Measurements from ENCODE around the gene PPP2R3C. TPM values are rescaled to one million over a fixed set of nuclear protein-coding genes. Genes with fewer than 3 reads are reported as not detected.

The PPP2R3C gene
- total and polyA plus RNA-seq, 2 of the 4 experiments (the other 2 are of a cell fraction), result 15.9 to 17.0 TPM

DNA sequence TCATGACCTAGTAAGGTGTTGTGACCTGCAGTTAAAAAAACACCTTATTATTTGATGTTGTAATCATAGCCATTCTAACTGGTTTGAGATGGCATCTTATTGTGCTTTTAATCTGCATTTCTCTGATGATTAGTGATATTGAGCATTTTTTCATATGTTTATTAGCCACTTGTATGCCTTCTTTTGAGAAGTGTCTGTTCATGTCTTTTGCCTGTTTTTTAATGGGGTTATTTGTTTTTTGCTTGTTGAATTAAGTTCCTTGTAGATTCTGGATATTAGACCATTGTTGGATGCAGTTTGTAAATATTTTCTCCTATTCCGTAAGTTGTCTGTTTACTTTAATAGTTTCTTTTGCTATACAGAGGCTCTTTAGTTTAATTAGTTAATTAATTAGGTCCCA, 41.6 kb upstream of the PPP2R3C start:
- Histone ChIP-seq H4K8ac (ENCODE audit: low read depth in 2 of 2, low read length in 2 of 2) (no peak overlapping the region), H3K9me1 (ENCODE audit: insufficient read depth, low read length) (peaks cover 7% of the 10 kb centered on the region), H4K5ac (ENCODE audit: low read depth, low read length) (no peak overlapping the region), H2AFZ (replicated peaks; ENCODE audit: low read length, poor library complexity) (no peak overlapping the region), H3K56ac (ENCODE audit: extremely low read depth, insufficient read depth, low read length) (no peak overlapping the region), H2BK120ac (ENCODE audit: low read depth, low read length) (no peak overlapping the region), H3K14ac (replicated peaks; ENCODE audit: low read depth, low read length) (no peak overlapping the region), H4K20me1 (ENCODE audit: insufficient read depth, low read length) (no peaks in the 10 kb centered on the region), H3K9me3 (ENCODE audit: control insufficient read depth, insufficient read depth, low read length) (no peaks in the 10 kb centered on the region), H3K36me3 (ENCODE audit: control insufficient read depth, insufficient read depth, low read length) (peaks cover 3% of the 10 kb centered on the region), H2BK5ac (ENCODE audit: low read depth, low read length, poor library complexity, severe bottlenecking) (no peak overlapping the region), H3K18ac (ENCODE audit: low read depth, low read length) (no peak overlapping the region), H3K23ac (ENCODE audit: low read depth, low read length) (no peak overlapping the region), H3K4me1 (ENCODE audit: control insufficient read depth, insufficient read depth, low read length) (peaks cover 8% of the 10 kb centered on the region), H3K4me2 (ENCODE audit: low read depth, low read length) (no peak overlapping the region), H2AK9ac (replicated peaks; ENCODE audit: low read depth, low read length, poor library complexity) (no peak overlapping the region), H2BK15ac (ENCODE audit: low read depth, low read length) (no peak overlapping the region), H4K91ac (ENCODE audit: insufficient read depth, low read depth, low read length) (no peak overlapping the region), H2AK5ac (ENCODE audit: low read depth, low read length) (no peak overlapping the region), H3K27me3 (ENCODE audit: control insufficient read depth, insufficient read depth, low read length) (no peaks in the 10 kb centered on the region), H3K4me3 (ENCODE audit: insufficient read depth, low read depth, low read length) (no peak overlapping the region), H3K9ac (ENCODE audit: low read depth, low read length) (no peak overlapping the region), H2BK20ac (ENCODE audit: low read depth, low read length) (no peak overlapping the region), H3K4ac (ENCODE audit: low read depth, low read length) (no peak overlapping the region), H3K27ac (ENCODE audit: insufficient read depth, low read length) (no peak overlapping the region), H3K79me1 (ENCODE audit: low read depth in 1 of 2, low read length in 2 of 2) (peaks cover 10 to 30% of the 10 kb centered on the region in 2 experiments)
- ChIA-PET CTCF (no interaction called here), POLR2A (ENCODE audit: unreplicated experiment) (no interaction called here)
- no TSS peak for BruUV-seq (replicated peaks)
- dilution Hi-C loops (cut with HindIII; ENCODE audit: low sequenced_read_pairs, unreplicated experiment), result no loop called here
- in situ Hi-C loops (cut with MboI; ENCODE audit: low sequenced_read_pairs), result no loop called here
- no peak for TF ChIP-seq MAZ (IDR thresholded peaks at IDR 0.05; ENCODE audit: borderline replicate concordance, low read depth, low read length)
- TF ChIP-seq, protein P1, sequence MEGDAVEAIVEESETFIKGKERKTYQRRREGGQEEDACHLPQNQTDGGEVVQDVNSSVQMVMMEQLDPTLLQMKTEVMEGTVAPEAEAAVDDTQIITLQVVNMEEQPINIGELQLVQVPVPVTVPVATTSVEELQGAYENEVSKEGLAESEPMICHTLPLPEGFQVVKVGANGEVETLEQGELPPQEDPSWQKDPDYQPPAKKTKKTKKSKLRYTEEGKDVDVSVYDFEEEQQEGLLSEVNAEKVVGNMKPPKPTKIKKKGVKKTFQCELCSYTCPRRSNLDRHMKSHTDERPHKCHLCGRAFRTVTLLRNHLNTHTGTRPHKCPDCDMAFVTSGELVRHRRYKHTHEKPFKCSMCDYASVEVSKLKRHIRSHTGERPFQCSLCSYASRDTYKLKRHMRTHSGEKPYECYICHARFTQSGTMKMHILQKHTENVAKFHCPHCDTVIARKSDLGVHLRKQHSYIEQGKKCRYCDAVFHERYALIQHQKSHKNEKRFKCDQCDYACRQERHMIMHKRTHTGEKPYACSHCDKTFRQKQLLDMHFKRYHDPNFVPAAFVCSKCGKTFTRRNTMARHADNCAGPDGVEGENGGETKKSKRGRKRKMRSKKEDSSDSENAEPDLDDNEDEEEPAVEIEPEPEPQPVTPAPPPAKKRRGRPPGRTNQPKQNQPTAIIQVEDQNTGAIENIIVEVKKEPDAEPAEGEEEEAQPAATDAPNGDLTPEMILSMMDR (conservative IDR thresholded peaks at IDR 0.05; ENCODE audit: low read depth, low read length), result no peak
- TF ChIP-seq, protein P2, sequence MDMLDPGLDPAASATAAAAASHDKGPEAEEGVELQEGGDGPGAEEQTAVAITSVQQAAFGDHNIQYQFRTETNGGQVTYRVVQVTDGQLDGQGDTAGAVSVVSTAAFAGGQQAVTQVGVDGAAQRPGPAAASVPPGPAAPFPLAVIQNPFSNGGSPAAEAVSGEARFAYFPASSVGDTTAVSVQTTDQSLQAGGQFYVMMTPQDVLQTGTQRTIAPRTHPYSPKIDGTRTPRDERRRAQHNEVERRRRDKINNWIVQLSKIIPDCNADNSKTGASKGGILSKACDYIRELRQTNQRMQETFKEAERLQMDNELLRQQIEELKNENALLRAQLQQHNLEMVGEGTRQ (IDR thresholded peaks at IDR 0.05; ENCODE audit: low read depth, low read length), result no peak
- TF ChIP-seq MXI1 (IDR thresholded peaks at IDR 0.05; ENCODE audit: borderline replicate concordance, low read depth, low read length), result no peak
- no peak for TF ChIP-seq SMC3 (IDR thresholded peaks at IDR 0.05; ENCODE audit: low read depth, low read length)
- TF ChIP-seq BHLHE40 (IDR thresholded peaks at IDR 0.05; ENCODE audit: low read depth, low read length), result no peak
- TF ChIP-seq RFX5 (IDR thresholded peaks at IDR 0.05; ENCODE audit: low read depth, low read length), result no peak
- TF ChIP-seq FOS (IDR thresholded peaks at IDR 0.05; ENCODE audit: low read depth, low read length), result no peak
- no peak for TF ChIP-seq NFE2L2 (IDR thresholded peaks at IDR 0.05; ENCODE audit: low read depth, low read length)
- no peak for TF ChIP-seq RAD21 (IDR thresholded peaks at IDR 0.05; ENCODE audit: low read length)
- no peak for TF ChIP-seq POLR2A (IDR thresholded peaks at IDR 0.05; ENCODE audit: low read depth, low read length)
- TF ChIP-seq MAFK (IDR thresholded peaks at IDR 0.05; ENCODE audit: low read depth, low read length), result no peak
- TF ChIP-seq CHD1 (IDR thresholded peaks at IDR 0.05; ENCODE audit: low read depth, low read length), result no peak
- ATAC-seq (ENCODE audit: low read depth) (no peak), DNase-seq (no peak)
- no CpG with 5 or more reads among the region's 1 CpG for WGBS, 2 experiments (ENCODE audit: extremely low coverage in 2 of 2, insufficient read length in 1 of 2)
- intact Hi-C loops (cut with micrococcal nuclease), result loop anchor here (5.0 kb wide), 1 partner anchor 49 kb away; no protein-coding TSS in a partner anchor
